ENCODE results near the gene LTBP3. TPM values are rescaled to one million over a fixed set of nuclear protein-coding genes. Genes with fewer than 3 reads are reported as not detected.
A peak's percentile ranks its signal among the peaks of the same experiment; 100 is the strongest.

LTBP3 gene
- polyA plus RNA-seq, 4 donors: 6.5 to 77.6 (median 21.3) TPM

- 0 to 2% (median 1%) methylated on average over 34 to 69 of the region's 69 CpGs for WGBS, 3 donors
- DNase-seq (peak; percentile 82 to 83), FAIRE-seq (no peak)
- H3K36me3 ChIP-seq (ENCODE audit: control insufficient read depth in 3 of 3, insufficient read depth in 2 of 3, low read depth in 1 of 3, low read length in 3 of 3): peaks cover 0 to 43% (median 4%) of the 10 kb centered on the region in 3 donors
- H3K27ac ChIP-seq (ENCODE audit: low read depth in 1 of 3, low read length in 2 of 3): peak within 1 kb of the TSS; percentile 80 to 95 (median 87)
- peak within 1 kb of the TSS; percentile 63 to 94 (median 73) for H3K4me3 ChIP-seq (ENCODE audit: low read depth in 1 of 3, low read length in 3 of 3)
- H3K4me1 ChIP-seq (ENCODE audit: control insufficient read depth in 3 of 3, insufficient read depth in 2 of 3, low read depth in 1 of 3, low read length in 2 of 3): peaks cover 4 to 72% (median 15%) of the 10 kb centered on the region in 3 donors
- no peaks in the 10 kb centered on the region for H3K9me3 ChIP-seq (ENCODE audit: control insufficient read depth in 2 of 2, insufficient read depth in 1 of 2, low read depth in 1 of 2, low read length in 1 of 2)
- no peaks in the 10 kb centered on the region for H3K27me3 ChIP-seq (ENCODE audit: control insufficient read depth in 3 of 3, insufficient read depth in 3 of 3, low read length in 3 of 3)
These were observed 17.5 kb upstream of the LTBP3 start, which contains the start of gene EHBP1L1 for GRCh38 chr11:65575568-65576231. Gene EHBP1L1, plus strand, starts transcription at chr11:65576053. Its CDS starts 250 bp downstream, at chr11:65576303.

GRCh38 chr11:65574811-65575567 is 16.8 kb upstream of the LTBP3 start:
- peaks cover 4 to 67% (median 15%) of the 10 kb centered on the region in 3 donors for H3K4me1 ChIP-seq (ENCODE audit: control insufficient read depth in 3 of 3, insufficient read depth in 2 of 3, low read depth in 1 of 3, low read length in 2 of 3)
- H3K27ac ChIP-seq (ENCODE audit: low read depth in 1 of 3, low read length in 2 of 3): peak overlapping the region; percentile 80 to 95 (median 87)
- H3K4me3 ChIP-seq (ENCODE audit: low read depth in 1 of 3, low read length in 3 of 3): peak overlapping the region; percentile 37 to 94 (median 61)
- FAIRE-seq (no peak), DNase-seq (peak; percentile 86 to 91)
- 1 to 14% (median 4%) methylated on average over 28 of the region's 28 CpGs for WGBS, 3 donors
- H3K36me3 ChIP-seq (ENCODE audit: control insufficient read depth in 3 of 3, insufficient read depth in 2 of 3, low read depth in 1 of 3, low read length in 3 of 3): peaks cover 0 to 36% (median 4%) of the 10 kb centered on the region in 3 donors
- H3K9me3 ChIP-seq (ENCODE audit: control insufficient read depth in 2 of 2, insufficient read depth in 1 of 2, low read depth in 1 of 2, low read length in 1 of 2): no peaks in the 10 kb centered on the region
- no peaks in the 10 kb centered on the region for H3K27me3 ChIP-seq (ENCODE audit: control insufficient read depth in 3 of 3, insufficient read depth in 3 of 3, low read length in 3 of 3)

GRCh38 chr11:65574109-65574810 is 16.1 kb upstream of the LTBP3 start:
- peak overlapping the region; percentile 80 to 95 (median 87) for H3K27ac ChIP-seq (ENCODE audit: low read depth in 1 of 3, low read length in 2 of 3)
- H3K4me3 ChIP-seq (ENCODE audit: low read depth in 1 of 3, low read length in 3 of 3): peak overlapping the region; percentile 49 to 94 (median 61)
- FAIRE-seq: no peak
- peak; percentile 76 to 94 for DNase-seq
- WGBS, 3 donors: 0 to 1% (median 1%) methylated on average over 32 to 67 of the region's 67 CpGs
- H3K27me3 ChIP-seq (ENCODE audit: control insufficient read depth in 3 of 3, insufficient read depth in 3 of 3, low read length in 3 of 3): no peaks in the 10 kb centered on the region
- peaks cover 0 to 28% (median 2%) of the 10 kb centered on the region in 3 donors for H3K36me3 ChIP-seq (ENCODE audit: control insufficient read depth in 3 of 3, insufficient read depth in 2 of 3, low read depth in 1 of 3, low read length in 3 of 3)
- no peaks in the 10 kb centered on the region for H3K9me3 ChIP-seq (ENCODE audit: control insufficient read depth in 2 of 2, insufficient read depth in 1 of 2, low read depth in 1 of 2, low read length in 1 of 2)
- H3K4me1 ChIP-seq (ENCODE audit: control insufficient read depth in 3 of 3, insufficient read depth in 2 of 3, low read depth in 1 of 3, low read length in 2 of 3): peaks cover 4 to 68% (median 15%) of the 10 kb centered on the region in 3 donors

GRCh38 chr11:65573391-65574079 is 15.4 kb upstream of the LTBP3 start:
- WGBS, 3 donors: 31 to 34% (median 31%) methylated on average over 21 to 22 of the region's 22 CpGs
- no peaks in the 10 kb centered on the region for H3K9me3 ChIP-seq (ENCODE audit: control insufficient read depth in 2 of 2, insufficient read depth in 1 of 2, low read depth in 1 of 2, low read length in 1 of 2)
- peak overlapping the region; percentile 25 to 79 (median 60) for H3K27ac ChIP-seq (ENCODE audit: low read depth in 1 of 3, low read length in 2 of 3)
- peak overlapping the region in 2 of 3 donors; percentile 49 to 94 for H3K4me3 ChIP-seq (ENCODE audit: low read depth in 1 of 3, low read length in 3 of 3)
- no peaks in the 10 kb centered on the region for H3K27me3 ChIP-seq (ENCODE audit: control insufficient read depth in 3 of 3, insufficient read depth in 3 of 3, low read length in 3 of 3)
- peaks cover 0 to 24% (median 0%) of the 10 kb centered on the region in 3 donors for H3K36me3 ChIP-seq (ENCODE audit: control insufficient read depth in 3 of 3, insufficient read depth in 2 of 3, low read depth in 1 of 3, low read length in 3 of 3)
- H3K4me1 ChIP-seq (ENCODE audit: control insufficient read depth in 3 of 3, insufficient read depth in 2 of 3, low read depth in 1 of 3, low read length in 2 of 3): peaks cover 4 to 68% (median 10%) of the 10 kb centered on the region in 3 donors
- DNase-seq: no peak
- FAIRE-seq: no peak

DNA sequence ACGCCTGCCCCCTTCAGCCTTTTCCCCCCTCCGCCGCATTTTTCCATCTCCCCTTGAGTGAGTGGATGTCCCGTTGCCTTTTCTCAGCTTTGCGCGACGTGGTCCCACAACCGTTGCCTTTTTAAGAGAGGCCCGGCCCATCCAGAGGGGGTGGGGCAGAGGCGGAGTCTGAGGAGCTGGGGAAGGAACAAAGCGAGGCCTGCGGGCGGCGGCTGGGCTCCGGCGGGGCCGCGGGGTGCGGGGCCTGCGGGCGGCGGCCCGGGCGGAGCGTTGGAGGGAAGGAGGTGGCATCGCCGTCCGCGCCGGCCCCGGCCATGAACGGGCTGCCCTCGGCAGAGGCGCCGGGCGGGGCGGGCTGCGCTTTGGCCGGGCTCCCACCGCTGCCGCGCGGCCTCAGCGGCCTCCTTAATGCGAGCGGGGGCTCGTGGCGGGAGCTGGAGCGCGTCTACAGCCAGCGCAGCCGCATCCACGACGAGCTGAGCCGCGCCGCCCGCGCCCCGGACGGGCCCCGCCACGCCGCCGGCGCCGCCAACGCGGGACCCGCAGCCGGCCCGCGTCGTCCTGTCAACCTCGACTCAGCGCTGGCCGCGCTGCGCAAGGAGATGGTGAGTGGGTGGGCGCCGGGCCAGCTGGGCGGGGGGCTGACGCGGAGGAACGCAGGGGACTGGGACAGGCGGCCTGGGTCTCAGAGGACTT is 14.3 kb upstream of the LTBP3 start, which contains the start of gene FAM89B:
Gene FAM89B, plus strand, starts transcription at position 183 of the 696 bp plus-strand sequence. Its CDS starts 132 bp downstream, at position 315.
- peak; percentile 91 to 94 for DNase-seq
- 0 to 1% (median 1%) methylated on average over 52 to 86 of the region's 86 CpGs for WGBS, 3 donors
- Histone ChIP-seq H3K36me3 (ENCODE audit: control insufficient read depth in 3 of 3, insufficient read depth in 2 of 3, low read depth in 1 of 3, low read length in 3 of 3) (peaks cover 0 to 26% (median 0%) of the 10 kb centered on the region in 3 donors), H3K4me1 (ENCODE audit: control insufficient read depth in 3 of 3, insufficient read depth in 2 of 3, low read depth in 1 of 3, low read length in 2 of 3) (peaks cover 2 to 58% (median 3%) of the 10 kb centered on the region in 3 donors), H3K27me3 (ENCODE audit: control insufficient read depth in 3 of 3, insufficient read depth in 3 of 3, low read length in 3 of 3) (no peaks in the 10 kb centered on the region), H3K9me3 (ENCODE audit: control insufficient read depth in 2 of 2, insufficient read depth in 1 of 2, low read depth in 1 of 2, low read length in 1 of 2) (no peaks in the 10 kb centered on the region), H3K4me3 (ENCODE audit: low read depth in 1 of 3, low read length in 3 of 3) (peak within 1 kb of the TSS; percentile 71 to 94 (median 86)), H3K27ac (ENCODE audit: low read depth in 1 of 3, low read length in 2 of 3) (peak within 1 kb of the TSS; percentile 29 to 97 (median 75))
- FAIRE-seq: no peak

DNA sequence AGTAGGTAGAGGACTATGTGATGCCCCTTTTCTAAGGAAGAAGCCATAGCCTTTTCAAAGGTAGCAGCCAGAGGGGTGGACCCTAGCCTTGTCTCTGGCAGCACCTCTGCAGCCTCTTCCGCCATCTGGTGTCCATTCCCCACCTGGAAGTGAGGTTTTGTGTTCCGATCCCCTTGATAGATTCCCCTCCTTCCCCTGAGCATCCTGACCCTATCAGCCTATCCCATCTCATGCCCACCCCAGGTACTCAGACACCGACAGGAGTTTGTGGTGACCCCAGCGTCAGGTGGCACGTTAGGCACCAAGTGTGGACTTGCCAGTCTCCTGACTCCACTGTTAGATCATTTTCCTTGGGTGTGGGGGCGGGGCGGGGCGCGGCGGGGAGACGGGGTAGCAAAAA is 13.8 kb upstream of the LTBP3 start:
- DNase-seq (peak in 1 of 2 donors; percentile 51), FAIRE-seq (no peak)
- H3K9me3 ChIP-seq (ENCODE audit: control insufficient read depth in 2 of 2, insufficient read depth in 1 of 2, low read depth in 1 of 2, low read length in 1 of 2): no peaks in the 10 kb centered on the region
- H3K4me1 ChIP-seq (ENCODE audit: control insufficient read depth in 3 of 3, insufficient read depth in 2 of 3, low read depth in 1 of 3, low read length in 2 of 3): peaks cover 0 to 53% (median 2%) of the 10 kb centered on the region in 3 donors
- H3K27ac ChIP-seq (ENCODE audit: low read depth in 1 of 3, low read length in 2 of 3): peak overlapping the region; percentile 29 to 97 (median 75)
- WGBS, 3 donors: 5 to 9% (median 7%) methylated on average over 6 to 11 of the region's 11 CpGs
- H3K27me3 ChIP-seq (ENCODE audit: control insufficient read depth in 3 of 3, insufficient read depth in 3 of 3, low read length in 3 of 3): no peaks in the 10 kb centered on the region
- peak overlapping the region; percentile 14 to 94 (median 71) for H3K4me3 ChIP-seq (ENCODE audit: low read depth in 1 of 3, low read length in 3 of 3)
- H3K36me3 ChIP-seq (ENCODE audit: control insufficient read depth in 3 of 3, insufficient read depth in 2 of 3, low read depth in 1 of 3, low read length in 3 of 3): peaks cover 0 to 28% (median 0%) of the 10 kb centered on the region in 3 donors

DNA sequence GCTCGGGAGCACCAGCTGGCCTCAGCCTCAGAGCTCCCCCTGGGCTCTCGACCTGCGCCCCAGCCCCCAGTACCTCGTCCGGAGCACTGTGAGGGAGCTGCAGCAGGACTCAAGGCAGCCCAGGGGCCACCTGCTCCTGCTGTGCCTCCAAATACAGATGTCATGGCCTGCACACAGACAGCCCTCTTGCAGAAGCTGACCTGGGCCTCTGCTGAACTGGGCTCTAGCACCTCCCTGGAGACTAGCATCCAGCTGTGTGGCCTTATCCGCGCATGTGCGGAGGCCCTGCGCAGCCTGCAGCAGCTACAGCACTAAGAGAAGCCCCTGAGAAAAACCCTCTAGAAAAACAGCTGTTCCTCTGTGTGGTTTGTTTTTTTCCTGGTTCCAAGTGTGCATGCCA is 13.3 kb upstream of the LTBP3 start:
- peaks cover 0 to 33% (median 0%) of the 10 kb centered on the region in 3 donors for H3K36me3 ChIP-seq (ENCODE audit: control insufficient read depth in 3 of 3, insufficient read depth in 2 of 3, low read depth in 1 of 3, low read length in 3 of 3)
- peak overlapping the region in 2 of 3 donors; percentile 81 to 86 for H3K4me3 ChIP-seq (ENCODE audit: low read depth in 1 of 3, low read length in 3 of 3)
- H3K9me3 ChIP-seq (ENCODE audit: control insufficient read depth in 2 of 2, insufficient read depth in 1 of 2, low read depth in 1 of 2, low read length in 1 of 2): no peaks in the 10 kb centered on the region
- FAIRE-seq (no peak), DNase-seq (no peak)
- peak overlapping the region in 1 of 3 donors; percentile 97 for H3K27ac ChIP-seq (ENCODE audit: low read depth in 1 of 3, low read length in 2 of 3)
- peaks cover 0 to 48% (median 0%) of the 10 kb centered on the region in 3 donors for H3K4me1 ChIP-seq (ENCODE audit: control insufficient read depth in 3 of 3, insufficient read depth in 2 of 3, low read depth in 1 of 3, low read length in 2 of 3)
- no peaks in the 10 kb centered on the region for H3K27me3 ChIP-seq (ENCODE audit: control insufficient read depth in 3 of 3, insufficient read depth in 3 of 3, low read length in 3 of 3)
- WGBS, 3 donors: 72 to 85% (median 83%) methylated on average over 9 of the region's 9 CpGs

All from small intestine (tissue), 7 donors.